Stimulated activated CD4-positive, alpha-beta T cell treated with anti-CD3 and anti-CD28 coated beads, Interleukin-12 subunit alpha, Interleukin-12 subunit beta, amount 100 ng/mL, for 48 hours (primary cell): Measurements from ENCODE around the gene PIK3C3.

Experiments
- DNase-seq, 3 donors: peaks; one replicate each; pipeline ENCODE4 v3.0.0-alpha.2; 2020; ENCODE audit warnings: low read depth in 2 of 3, low spot score in 1 of 3

PIK3C3 gene

GRCh38 chr18:41954827-41955613 is at the start of gene PIK3C3:
Gene PIK3C3, plus strand, starts transcription at chr18:41955234. Its CDS starts 58 bp downstream, at chr18:41955292.
- peak; percentile 89 to 94 (median 94) for DNase-seq

- no peak for DNase-seq
Measured at GRCh38 chr18:41905786-41906527, 49.1 kb upstream of the PIK3C3 start.

- DNase-seq: peak in 2 of 3 donors; percentile 15 to 23
Measured at GRCh38 chr18:41906528-41907146, 48.4 kb upstream of the PIK3C3 start.

- DNase-seq: no peak
Measured at GRCh38 chr18:41917181-41917580, 37.9 kb upstream of the PIK3C3 start.

- DNase-seq: no peak
Measured at GRCh38 chr18:41921770-41922169, 33.3 kb upstream of the PIK3C3 start.

- no peak for DNase-seq
Measured at GRCh38 chr18:41922176-41922575, 32.9 kb upstream of the PIK3C3 start.

GRCh38 chr18:41922841-41923240 is 32.2 kb upstream of the PIK3C3 start:
- DNase-seq: no peak

- no peak for DNase-seq
Measured at GRCh38 chr18:41923446-41923845, 31.6 kb upstream of the PIK3C3 start.

GRCh38 chr18:41928581-41928980 is 26.5 kb upstream of the PIK3C3 start:
- no peak for DNase-seq

GRCh38 chr18:41932899-41933298 is 22.1 kb upstream of the PIK3C3 start:
- no peak for DNase-seq

- no peak for DNase-seq
Measured at GRCh38 chr18:41933778-41934177, 21.3 kb upstream of the PIK3C3 start.

- no peak for DNase-seq
Measured at GRCh38 chr18:41936471-41937134, 18.4 kb upstream of the PIK3C3 start.

GRCh38 chr18:41938445-41938844 is 16.6 kb upstream of the PIK3C3 start:
- no peak for DNase-seq

GRCh38 chr18:41939326-41939725 is 15.7 kb upstream of the PIK3C3 start:
- DNase-seq: no peak

GRCh38 chr18:41940506-41941215 is 14.4 kb upstream of the PIK3C3 start:
- no peak for DNase-seq

- DNase-seq: no peak
Measured at GRCh38 chr18:41942254-41942653, 12.8 kb upstream of the PIK3C3 start.

- DNase-seq: no peak
Measured at GRCh38 chr18:41948544-41949110, 6.4 kb upstream of the PIK3C3 start.

GRCh38 chr18:41949206-41949920 is 5.7 kb upstream of the PIK3C3 start:
- no peak for DNase-seq

- DNase-seq: no peak
Measured at GRCh38 chr18:41955688-41956087, 654 bp downstream of the PIK3C3 start.

- no peak for DNase-seq
Measured at GRCh38 chr18:41959045-41959444, 4.0 kb downstream of the PIK3C3 start.
